Vagina (tissue), 2 donors: ENCODE data around the gene PRMT7. TPM values are rescaled to one million over a fixed set of nuclear protein-coding genes. Genes with fewer than 3 reads are reported as not detected.

Experiments used
- DNase-seq, 2 donors: peaks; one replicate each; pipeline ENCODE4 v3.0.0-alpha.2; 2017; ENCODE audit errors: extremely low spot score in 2 of 2
- H3K27ac ChIP-seq: fragments of 200-600 bp; sonication (generic); one replicate; pipeline ENCODE4 v1.5.1; 2019
- H3K27me3 ChIP-seq: fragments of 200-600 bp; sonication (generic); one replicate; pipeline ENCODE4 v1.5.1; 2019
- H3K36me3 ChIP-seq, 2 donors: fragments of 200-600 bp; sonication (generic); one replicate each; pipeline ENCODE4 v1.5.1; 2017 to 2019
- H3K4me1 ChIP-seq: fragments of 200-600 bp; sonication (generic); one replicate; pipeline ENCODE4 v1.5.1; 2019
- H3K4me3 ChIP-seq, 2 donors: fragments of 200-600 bp; sonication (generic); 1 replicate in 1 of 2; 2 replicates in 1 of 2; pipeline ENCODE4 v1.5.1; 2016 to 2019
- H3K9me3 ChIP-seq: fragments of 200-600 bp; sonication (generic); one replicate; pipeline ENCODE4 v1.5.1; 2019
- POLR2A ChIP-seq, 2 donors: fragments of 450-650 bp; IDR thresholded peaks; one replicate each; pipeline ENCODE4 v1.6.1; 2017; ENCODE audit warnings: antibody characterized with exemption in 2 of 2, mild to moderate bottlenecking in 2 of 2, moderate library complexity in 2 of 2
- POLR2AphosphoS5 ChIP-seq, 2 donors: sonication (generic); formaldehyde crosslinking; IDR thresholded peaks; one replicate each; pipeline ENCODE4 v1.9.0; 2017; ENCODE audit warnings: antibody characterized with exemption in 2 of 2, mild to moderate bottlenecking in 2 of 2, low read depth in 1 of 2; ENCODE audit not compliant: insufficient read depth in 1 of 2
- intact Hi-C: fragments of 100-400 bp; cut with DNase I; formaldehyde crosslinking; loops from one replicate; pipeline ENCODE4 v1.15.1; 2023
- total RNA-seq: library from RNA; depleted of rRNA; stranded (reverse); fragments of >200 nt; gene quantifications from one replicate; pipeline ENCODE4 v1.2.3, GENCODE V29; 2016
- TF ChIP-seq, protein P1 (sequence below), 3 experiments: fragments of 450-650 bp in 2 of 3; fragments of 200-600 bp in 1 of 3; sonication (generic) in 1 of 3; IDR thresholded peaks; one replicate each; pipeline ENCODE4 v1.5.1; 2017 to 2019; ENCODE audit warnings: antibody characterized with exemption in 3 of 3, mild to moderate bottlenecking in 2 of 3, moderate library complexity in 2 of 3

PRMT7 gene
- total RNA-seq, 1 donor from 2014 or later = 47.9 TPM

DNA sequence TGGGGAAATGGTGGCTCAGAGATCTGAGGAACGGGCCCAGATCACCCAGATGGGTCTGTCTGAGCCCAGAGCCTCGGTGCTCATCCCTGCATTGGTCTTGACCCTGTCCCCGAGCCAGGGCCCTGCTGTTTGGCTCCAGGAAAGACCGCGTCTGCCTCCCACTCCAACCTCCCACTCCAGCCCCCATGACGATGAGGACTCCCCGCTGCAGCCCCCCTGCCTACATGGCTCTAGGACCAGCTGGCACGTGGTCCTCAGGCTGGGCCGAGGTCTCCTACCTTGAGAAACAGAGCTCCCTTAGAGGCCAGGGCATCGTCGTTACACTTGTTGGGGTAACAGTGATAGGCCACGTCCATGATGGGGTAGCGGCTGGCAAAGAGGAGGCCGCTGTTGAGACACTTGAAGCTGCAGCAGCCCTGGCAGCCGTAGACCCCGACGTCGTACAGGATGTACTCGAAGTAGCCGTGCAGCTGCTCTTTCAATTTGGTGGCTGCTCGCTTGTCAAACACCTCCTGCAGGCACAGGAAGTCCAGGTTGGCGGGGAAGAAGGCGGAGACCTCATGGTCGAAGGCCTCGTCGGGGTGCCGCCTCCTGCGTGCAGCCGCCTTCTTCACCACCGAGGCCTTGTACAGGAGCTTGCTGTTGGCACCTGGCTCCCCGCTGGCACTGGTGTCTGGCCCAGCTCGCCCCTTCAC, 59.9 kb downstream of the PRMT7 start:
- no peaks in the 10 kb centered on the region for H3K4me1 ChIP-seq
- intact Hi-C loops = no loop called here
- no peaks in the 10 kb centered on the region for H3K27me3 ChIP-seq
- DNase-seq = no peak
- no peak overlapping the region for H3K27ac ChIP-seq
- H3K9me3 ChIP-seq = no peaks in the 10 kb centered on the region
- no peak for TF ChIP-seq POLR2AphosphoS5 (IDR thresholded peaks at IDR 0.05; ENCODE audit: insufficient read depth in 1 of 2, low read depth in 1 of 2)
- TF ChIP-seq, protein P1, sequence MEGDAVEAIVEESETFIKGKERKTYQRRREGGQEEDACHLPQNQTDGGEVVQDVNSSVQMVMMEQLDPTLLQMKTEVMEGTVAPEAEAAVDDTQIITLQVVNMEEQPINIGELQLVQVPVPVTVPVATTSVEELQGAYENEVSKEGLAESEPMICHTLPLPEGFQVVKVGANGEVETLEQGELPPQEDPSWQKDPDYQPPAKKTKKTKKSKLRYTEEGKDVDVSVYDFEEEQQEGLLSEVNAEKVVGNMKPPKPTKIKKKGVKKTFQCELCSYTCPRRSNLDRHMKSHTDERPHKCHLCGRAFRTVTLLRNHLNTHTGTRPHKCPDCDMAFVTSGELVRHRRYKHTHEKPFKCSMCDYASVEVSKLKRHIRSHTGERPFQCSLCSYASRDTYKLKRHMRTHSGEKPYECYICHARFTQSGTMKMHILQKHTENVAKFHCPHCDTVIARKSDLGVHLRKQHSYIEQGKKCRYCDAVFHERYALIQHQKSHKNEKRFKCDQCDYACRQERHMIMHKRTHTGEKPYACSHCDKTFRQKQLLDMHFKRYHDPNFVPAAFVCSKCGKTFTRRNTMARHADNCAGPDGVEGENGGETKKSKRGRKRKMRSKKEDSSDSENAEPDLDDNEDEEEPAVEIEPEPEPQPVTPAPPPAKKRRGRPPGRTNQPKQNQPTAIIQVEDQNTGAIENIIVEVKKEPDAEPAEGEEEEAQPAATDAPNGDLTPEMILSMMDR (IDR thresholded peaks at IDR 0.05) = no peak
- TF ChIP-seq POLR2A (IDR thresholded peaks at IDR 0.05) = no peak
- no peak overlapping the region for H3K4me3 ChIP-seq
- no peaks in the 10 kb centered on the region for H3K36me3 ChIP-seq

DNA sequence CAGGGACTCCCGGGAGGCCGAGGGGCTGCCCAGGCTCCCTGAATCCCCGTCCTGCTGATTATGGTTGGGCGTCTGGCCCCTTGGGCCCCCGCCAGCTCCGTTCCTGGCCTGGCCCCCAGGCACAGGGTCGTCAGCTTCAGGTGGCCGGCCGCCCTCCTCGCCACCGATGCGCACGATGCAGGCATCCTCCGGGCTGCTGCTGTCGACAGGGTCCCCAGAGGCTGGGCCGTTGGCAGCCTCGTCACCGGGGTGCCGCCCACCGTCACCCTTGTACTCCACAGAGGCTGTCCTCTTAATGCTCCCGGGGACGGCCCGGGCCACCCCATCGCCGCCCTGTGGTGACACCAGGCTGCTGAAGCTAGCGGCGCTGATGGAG, 60.4 kb downstream of the PRMT7 start:
- Histone ChIP-seq H3K4me1 (no peaks in the 10 kb centered on the region), H3K36me3 (no peaks in the 10 kb centered on the region), H3K4me3 (no peak overlapping the region), H3K9me3 (no peaks in the 10 kb centered on the region), H3K27me3 (no peaks in the 10 kb centered on the region), H3K27ac (no peak overlapping the region)
- DNase-seq = no peak
- TF ChIP-seq POLR2A (IDR thresholded peaks at IDR 0.05) (no peak), POLR2AphosphoS5 (IDR thresholded peaks at IDR 0.05; ENCODE audit: insufficient read depth in 1 of 2, low read depth in 1 of 2) (no peak)
- TF ChIP-seq, protein P1 (IDR thresholded peaks at IDR 0.05) = no peak
- intact Hi-C loops = no loop called here

DNA sequence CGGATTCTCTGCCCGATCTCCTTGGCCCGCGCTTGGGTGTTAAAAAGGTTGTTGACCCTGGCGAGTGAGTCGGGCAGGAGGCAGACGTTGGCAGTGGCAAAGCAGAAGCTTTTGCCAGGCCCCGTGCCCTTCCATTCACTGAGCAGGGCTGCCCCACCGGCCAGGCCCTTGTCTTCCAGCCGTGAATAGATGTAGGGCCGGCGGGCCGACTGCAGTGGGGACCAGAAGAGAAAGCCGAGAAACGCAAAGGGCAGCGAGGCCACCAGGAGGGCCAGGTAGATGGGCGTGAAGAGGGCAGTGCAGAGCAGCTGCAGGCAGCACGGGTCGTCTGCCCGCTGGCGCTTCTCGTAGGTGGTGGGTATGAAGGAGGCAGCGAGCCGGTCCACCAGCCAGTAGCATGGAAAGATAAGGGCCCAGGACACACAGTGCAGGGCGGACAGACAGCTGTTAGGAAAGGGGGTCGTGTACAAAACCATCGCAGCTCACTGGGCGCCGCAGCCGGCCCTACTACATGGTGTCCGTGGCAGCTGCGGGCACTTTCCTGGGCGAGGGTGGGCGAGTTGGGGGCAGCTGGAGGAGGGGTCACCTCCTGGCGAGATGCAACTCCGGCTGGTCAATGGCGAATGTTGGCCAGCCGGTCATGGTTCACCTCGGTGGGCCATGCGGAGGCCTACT, 61.0 kb downstream of the PRMT7 start:
- intact Hi-C loops = no loop called here
- Histone ChIP-seq H3K27me3 (no peaks in the 10 kb centered on the region), H3K9me3 (no peaks in the 10 kb centered on the region), H3K36me3 (no peaks in the 10 kb centered on the region), H3K4me3 (no peak overlapping the region), H3K27ac (no peak overlapping the region), H3K4me1 (no peaks in the 10 kb centered on the region)
- TF ChIP-seq POLR2AphosphoS5 (IDR thresholded peaks at IDR 0.05; ENCODE audit: insufficient read depth in 1 of 2, low read depth in 1 of 2) (no peak), POLR2A (IDR thresholded peaks at IDR 0.05) (no peak)
- TF ChIP-seq, protein P1 (IDR thresholded peaks at IDR 0.05) = no peak
- no peak for DNase-seq

DNA sequence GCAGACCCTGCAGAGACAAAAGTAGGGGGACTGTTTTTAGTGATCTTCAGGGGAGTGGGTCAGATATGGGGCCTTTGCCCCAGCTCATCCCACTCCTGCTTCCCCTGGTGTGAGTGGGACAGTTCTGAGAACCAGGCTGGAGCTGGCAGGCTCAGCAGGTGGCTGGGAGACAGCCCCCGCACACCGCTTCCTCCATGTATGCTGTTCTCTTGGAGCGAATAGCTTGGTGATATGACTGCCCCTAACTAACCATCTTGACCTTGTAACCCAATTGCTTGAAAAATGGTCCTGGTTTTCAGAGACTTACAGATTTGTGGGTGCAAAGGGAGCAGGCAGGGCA, 61.5 kb downstream of the PRMT7 start:
- no peaks in the 10 kb centered on the region for H3K9me3 ChIP-seq
- H3K36me3 ChIP-seq = no peaks in the 10 kb centered on the region
- no peak overlapping the region for H3K27ac ChIP-seq
- H3K4me1 ChIP-seq = no peaks in the 10 kb centered on the region
- TF ChIP-seq POLR2AphosphoS5 (IDR thresholded peaks at IDR 0.05; ENCODE audit: insufficient read depth in 1 of 2, low read depth in 1 of 2) = no peak
- H3K27me3 ChIP-seq = no peaks in the 10 kb centered on the region
- DNase-seq = no peak
- H3K4me3 ChIP-seq = no peak overlapping the region
- intact Hi-C loops = no loop called here

DNA sequence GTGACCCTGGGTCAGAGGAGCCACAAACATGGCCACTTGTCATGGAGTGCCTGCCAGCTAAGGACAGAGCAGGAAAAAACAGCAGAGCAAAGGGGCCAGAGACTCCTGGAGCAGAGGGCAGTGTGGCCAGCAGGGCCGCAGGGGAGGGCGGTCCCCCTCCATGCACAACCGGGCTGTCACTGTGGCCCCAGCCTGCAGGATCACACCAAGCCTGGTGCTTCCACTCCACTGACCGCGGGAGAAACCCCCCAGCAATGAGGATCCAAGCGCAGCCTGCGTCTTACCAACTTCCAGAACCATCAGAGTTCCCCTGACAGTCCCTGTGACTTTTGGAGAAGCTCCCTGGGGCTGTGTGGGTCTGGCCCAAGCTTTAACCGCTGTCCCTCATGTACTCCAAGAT, 62.0 kb downstream of the PRMT7 start:
- no peak overlapping the region for H3K4me3 ChIP-seq
- no peak for DNase-seq
- no peak overlapping the region for H3K27ac ChIP-seq
- H3K36me3 ChIP-seq = no peaks in the 10 kb centered on the region
- no peaks in the 10 kb centered on the region for H3K4me1 ChIP-seq
- no peaks in the 10 kb centered on the region for H3K27me3 ChIP-seq
- H3K9me3 ChIP-seq = no peaks in the 10 kb centered on the region
- intact Hi-C loops = no loop called here
- TF ChIP-seq POLR2A (IDR thresholded peaks at IDR 0.05) = no peak
- TF ChIP-seq POLR2AphosphoS5 (IDR thresholded peaks at IDR 0.05; ENCODE audit: insufficient read depth in 1 of 2, low read depth in 1 of 2) = no peak
- TF ChIP-seq, protein P1 (IDR thresholded peaks at IDR 0.05) = no peak
